Activated CD8-positive, alpha-beta memory T cell treated with anti-CD3 and anti-CD28 coated beads, Interleukin-2, amount 50 U/mL, for 24 hours (primary cell): Measurements from ENCODE around the gene MTREX.

Experiments
- DNase-seq: peaks from one replicate; pipeline ENCODE4 v3.0.0-alpha.2; 2020; ENCODE audit errors: extremely low read depth

The MTREX gene

GRCh38 chr5:55429221-55429612, 121.4 kb downstream of the MTREX start:
- DNase-seq: no peak

DNA sequence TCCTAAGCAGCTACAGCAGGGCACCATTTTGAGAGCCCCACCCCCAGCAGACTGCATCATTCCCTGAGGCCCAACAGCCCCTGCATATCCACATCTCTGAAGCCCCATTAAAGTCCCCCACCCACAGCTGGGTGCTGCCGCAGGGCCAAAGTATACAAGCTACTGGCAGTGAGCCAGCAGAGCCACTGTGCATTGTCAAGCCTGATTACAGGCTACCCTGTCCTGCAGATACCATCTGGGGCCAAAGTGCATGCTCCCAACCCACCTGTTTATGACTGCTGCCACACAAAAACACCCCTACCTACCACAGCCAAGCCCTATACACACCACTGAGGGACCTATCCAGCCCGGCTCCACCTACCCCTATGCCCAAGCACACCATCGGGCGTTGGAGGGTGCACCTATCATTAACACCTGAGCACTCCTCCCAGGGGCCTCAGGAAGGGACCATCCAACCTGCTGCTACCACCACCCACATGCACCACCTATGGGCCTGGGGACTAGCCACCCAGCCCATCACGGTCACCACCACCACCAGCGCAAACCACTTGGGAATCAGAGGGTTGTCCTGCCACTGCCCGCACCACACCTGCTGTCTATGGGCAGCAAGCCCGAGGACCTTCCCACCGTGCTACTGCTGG, 121.9 kb downstream of the MTREX start:
- DNase-seq: no peak

DNA sequence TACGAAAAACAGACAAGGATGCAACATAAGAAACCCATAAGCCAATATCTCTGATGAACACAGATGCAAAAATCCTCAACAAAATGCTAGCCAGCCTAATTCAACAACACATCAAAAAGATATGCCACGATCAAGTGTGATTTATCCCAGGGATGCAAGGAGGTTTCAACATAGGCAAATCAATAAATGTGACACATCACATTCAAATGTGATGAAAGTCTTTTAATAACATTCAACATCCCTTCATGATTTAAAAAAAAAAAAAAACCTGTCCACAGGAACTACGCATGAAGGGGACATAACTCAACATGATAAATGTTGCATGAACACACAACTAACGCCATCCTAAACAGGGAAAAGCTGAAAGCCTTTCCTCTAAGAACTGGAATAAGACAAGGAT, 124.8 kb downstream of the MTREX start:
- no peak for DNase-seq

DNA sequence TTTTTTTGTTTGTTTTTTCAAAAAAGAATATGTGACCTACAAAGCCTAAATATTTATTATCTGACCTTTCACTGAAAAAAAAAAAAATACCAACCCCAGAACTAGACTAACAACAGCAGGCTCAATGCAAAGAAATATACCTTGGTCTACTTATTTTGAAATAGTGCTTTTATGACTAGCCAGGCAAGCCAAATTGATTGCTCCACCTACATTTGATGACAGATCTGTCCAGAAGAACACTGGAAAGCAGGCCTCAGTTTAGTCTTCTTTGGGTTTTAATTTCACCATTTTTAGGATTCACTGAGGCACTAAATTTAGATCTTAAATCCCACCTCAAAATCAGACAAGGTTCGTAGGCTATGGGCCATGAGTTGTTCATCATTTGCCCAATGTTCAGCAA, 129.7 kb downstream of the MTREX start:
- no peak for DNase-seq

- DNase-seq: no peak
Observed at GRCh38 chr5:55437859-55438206, 130.0 kb downstream of the MTREX start.

DNA sequence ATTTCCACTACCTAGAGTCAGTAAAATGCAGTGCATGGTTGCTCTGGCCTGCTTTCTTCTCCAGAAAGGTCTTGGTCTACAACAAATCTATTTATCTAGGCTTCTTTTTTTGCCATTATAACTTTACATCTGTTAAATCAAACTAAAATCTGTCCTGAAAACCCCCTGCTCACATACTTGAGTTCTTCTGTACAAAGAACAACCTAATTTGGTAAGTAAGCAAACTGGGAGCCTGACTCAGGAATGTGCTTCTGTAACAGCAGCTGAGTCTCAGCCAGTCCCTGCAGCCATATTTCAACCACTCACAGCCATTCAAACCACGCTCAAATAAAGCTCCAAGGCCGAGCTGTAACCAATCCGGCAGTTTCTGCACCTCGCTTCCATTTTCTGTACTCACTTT, 131.2 kb downstream of the MTREX start:
- DNase-seq: no peak

DNA sequence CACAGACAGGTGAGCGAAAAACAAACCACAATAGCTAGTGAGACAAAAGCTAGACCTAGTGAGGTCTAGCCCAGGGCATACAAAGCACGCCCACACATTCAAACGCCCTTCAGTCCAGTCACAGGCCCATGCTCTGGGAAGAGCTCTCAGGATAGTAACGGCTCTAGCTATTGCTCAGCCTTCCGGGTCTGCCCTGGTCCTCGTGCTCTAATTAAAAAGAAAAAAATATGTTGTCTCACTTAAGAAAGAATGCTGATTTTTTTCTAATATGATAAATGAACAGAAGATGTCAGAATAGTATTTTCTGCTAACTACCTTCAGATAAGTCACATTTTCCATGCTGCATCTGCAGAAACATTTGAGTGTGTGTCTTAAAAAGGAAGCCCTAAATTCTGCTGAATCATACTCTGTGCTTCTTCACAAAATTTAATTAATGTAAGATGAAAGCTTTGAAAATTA, 132.4 kb downstream of the MTREX start:
- no peak for DNase-seq

- no peak for DNase-seq
Observed at GRCh38 chr5:55441107-55441771, 133.4 kb downstream of the MTREX start.

- no peak for DNase-seq
Observed at GRCh38 chr5:55441954-55442353, 134.2 kb downstream of the MTREX start.

DNA sequence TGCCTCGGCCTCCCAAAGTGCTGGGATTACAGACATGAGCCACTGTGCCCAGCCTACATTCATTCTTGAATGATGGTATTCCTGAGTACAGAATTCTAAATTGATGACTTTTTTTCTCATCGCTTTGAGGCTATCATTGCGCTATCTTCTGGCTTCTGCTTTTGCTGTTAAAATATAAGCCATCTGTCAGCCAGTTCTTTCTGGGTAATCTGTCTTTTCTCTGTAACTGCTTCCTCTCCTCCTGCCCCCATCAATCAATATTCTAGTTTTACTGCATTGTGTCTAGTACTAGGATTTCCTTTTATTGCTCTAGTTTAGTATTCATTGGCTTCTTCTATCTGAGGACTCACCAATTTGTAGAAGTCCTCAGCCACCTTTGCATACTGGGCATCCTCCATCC, 138.0 kb downstream of the MTREX start:
- no peak for DNase-seq

DNA sequence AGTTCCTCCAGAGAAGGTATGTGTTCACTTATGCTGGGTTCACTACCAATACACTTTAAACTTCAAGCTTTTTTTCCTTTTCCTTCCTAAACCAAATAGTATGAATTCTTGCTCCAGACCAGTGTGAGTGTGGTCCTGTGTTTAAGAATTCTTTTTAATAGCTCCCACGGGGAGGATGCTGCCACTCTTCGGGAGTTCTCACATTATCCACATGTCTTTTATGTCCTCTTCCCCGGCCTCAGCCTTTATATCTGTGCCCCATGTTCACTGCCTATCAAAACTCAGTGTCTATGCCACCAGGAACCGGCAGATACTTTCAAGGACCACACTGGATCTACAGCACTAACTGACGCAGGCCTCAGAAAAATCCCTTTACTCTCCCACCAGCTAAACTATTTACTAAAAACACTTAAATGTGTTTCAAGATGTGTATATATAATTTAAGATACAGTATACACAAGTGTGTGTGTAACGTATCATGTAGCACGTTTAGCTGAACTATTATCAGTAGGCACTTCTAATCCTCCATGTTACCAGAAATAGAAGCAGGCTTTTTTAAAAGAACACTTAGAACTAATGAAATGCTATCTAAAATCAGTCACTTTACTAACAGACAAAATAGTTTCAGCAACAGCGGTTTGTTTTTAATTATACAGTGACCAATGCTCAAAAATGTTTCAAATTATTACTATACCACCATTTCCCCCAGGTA, 139.0 kb downstream of the MTREX start:
- no peak for DNase-seq

DNA sequence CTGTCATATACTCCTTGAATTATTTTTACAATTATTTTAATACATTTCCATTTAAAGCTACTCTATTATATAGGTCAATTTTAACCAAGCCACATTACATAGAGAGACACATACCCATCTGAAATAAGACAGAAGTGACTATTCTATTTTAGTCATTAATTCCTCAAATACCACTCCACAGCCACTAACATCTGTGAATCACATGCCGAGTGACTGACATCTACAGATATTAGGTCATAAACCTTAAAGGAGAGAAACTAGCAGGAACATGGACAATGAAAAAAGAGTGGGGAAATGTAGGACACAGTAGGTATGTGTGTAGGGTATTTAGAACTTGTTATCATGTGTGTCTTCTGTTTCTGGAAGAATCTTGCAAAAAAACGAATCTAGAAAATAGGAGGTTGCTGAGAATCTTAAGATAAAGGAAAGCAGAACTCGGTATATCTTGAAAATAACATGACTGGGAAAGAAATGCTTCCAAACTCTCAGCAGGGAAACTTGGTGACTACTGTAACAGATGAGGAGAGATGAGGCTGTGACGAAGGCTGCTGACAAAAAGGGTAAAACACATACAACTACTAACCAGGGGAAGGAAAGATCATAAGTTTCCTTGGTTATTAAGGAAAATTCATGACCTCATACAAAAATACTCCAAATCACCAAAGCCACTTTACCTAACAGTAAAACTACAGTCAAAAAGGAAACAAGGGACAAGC, 142.4 kb downstream of the MTREX start:
- DNase-seq: no peak

- DNase-seq: no peak
Observed at GRCh38 chr5:55451976-55452375, 144.2 kb downstream of the MTREX start.

DNA sequence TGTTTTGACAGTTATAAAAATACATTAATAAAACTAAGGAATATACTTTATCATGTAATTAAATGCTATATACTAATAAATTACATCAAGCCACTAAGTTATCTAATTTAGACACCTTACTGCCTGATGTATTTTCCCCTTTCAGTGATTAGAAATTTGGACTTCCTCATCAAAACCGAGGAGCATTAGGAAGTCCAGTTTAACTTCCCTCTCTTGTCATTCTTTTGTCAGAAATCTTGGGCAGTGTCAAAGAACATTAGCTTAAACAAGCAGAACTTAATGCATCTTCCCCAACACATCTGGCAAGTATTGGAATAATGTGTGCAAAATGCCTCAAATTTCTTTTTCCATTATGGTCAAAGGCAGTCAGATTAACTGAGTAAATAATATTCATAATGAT, 145.4 kb downstream of the MTREX start:
- no peak for DNase-seq

DNA sequence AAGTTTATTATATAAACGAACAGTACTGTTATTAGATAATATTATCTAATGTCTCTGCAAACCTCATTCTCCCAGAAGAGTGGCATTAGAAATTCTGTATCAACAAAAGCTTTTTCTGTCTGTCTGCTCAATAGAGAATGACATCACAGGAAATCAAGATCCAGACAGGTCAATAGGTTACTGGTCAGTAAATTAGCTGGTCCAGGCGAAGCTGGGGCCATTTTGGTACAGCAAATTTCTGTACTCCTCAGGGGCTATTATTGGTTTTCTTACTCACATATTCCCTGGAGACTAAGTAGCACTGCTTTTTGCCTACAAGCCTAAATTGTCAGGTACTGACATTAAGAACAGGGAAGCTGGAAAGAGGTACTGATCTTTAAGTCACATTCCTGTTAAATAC, 146.5 kb downstream of the MTREX start:
- no peak for DNase-seq

DNA sequence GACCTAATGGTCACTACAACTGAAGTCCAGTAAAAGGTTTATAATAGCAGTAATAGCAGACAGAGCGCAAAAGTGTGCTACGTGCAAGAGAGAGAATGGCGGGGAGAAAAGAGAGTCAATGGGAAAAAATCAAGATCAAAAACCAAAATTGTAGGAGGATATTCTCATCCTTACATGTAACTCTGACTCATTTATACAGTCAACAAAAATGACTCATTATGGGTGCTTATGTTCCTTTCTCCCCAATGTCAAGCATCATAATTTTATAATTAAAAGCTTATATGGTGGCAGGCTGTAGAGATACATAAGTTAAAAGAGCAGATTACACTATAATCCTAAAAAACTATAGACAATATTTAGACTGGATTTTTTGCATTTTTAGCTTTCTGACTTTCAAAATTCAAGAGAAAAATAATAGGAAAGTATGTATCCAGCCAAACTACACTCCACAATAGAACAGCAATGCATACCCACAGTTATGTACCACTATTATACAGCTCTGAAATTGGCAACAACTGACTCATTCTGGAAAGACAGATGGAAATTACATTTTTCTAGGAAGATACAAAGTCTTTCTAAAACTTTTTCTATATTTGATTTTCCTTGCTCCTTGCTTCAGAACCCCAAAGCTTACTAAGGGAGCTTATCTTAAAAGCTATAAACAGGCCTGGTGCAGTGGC, 148.6 kb downstream of the MTREX start:
- no peak for DNase-seq

DNA sequence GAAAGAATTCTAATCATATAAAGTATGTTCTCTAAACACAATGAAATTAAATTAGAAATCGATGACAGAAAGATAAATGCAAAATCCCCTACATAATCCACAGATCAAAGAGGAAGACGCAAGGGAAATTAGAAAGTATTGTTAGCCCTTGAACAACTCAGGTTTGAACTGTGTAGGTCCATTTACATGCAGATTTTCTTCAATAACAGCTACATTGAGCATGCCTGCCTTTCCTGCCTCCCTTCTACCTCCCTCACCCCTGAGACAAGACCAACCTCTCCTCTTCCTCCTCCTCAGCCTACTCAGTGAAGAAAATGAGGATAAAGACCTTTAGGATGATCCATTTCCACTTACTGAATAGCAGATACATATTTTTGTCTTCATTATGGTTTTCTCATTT, 151.8 kb downstream of the MTREX start:
- DNase-seq: no peak

DNA sequence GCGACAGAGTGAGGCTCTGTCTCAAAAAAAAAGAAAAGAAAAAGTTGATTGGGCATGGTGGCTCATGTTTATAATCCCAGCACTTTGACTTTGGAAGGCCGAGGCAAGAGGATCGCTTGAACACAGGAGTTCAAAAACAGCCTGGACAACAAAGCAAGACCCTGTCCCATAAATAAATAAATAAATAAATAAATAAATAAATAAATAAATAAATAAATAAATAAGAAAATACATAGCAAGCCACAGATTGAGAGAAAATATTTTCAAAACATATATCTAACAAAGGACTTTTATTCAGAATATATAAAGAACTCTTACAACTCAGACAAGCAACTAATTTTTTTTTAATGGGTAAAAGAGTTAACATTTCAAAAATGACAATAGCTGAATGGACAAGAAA, 155.8 kb downstream of the MTREX start:
- DNase-seq: no peak

DNA sequence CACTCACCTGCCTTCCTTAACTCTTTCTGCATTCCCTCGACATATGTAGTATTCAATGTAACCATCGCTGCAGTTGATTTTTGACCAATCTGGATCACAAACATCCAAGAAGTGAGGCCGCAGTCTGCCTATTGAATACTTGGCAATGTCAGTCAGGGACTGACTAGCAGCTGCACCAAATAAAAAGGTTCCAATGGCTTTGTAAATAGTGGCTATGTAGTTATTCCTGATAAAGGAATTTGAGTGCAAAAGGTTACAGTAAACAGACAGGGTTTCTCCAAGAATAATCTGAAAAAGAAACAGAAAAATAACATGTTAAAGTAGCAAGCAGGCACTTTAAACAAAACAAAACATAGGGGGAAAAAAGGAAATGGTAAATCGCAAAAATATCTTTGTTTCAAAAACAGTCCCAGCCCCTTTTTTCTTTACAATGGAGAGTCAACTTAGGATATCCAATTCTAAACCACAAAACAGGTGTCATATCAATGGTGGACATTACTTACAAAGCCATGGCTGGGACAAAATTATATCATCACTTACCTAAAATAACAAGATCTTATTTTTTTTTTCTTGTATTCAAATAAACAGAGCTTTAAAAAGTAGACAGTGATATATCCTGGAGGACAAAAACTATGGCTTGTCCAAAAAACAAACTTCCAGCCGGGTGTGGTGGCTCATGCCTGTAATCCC, 160.2 kb downstream of the MTREX start:
- no peak for DNase-seq

DNA sequence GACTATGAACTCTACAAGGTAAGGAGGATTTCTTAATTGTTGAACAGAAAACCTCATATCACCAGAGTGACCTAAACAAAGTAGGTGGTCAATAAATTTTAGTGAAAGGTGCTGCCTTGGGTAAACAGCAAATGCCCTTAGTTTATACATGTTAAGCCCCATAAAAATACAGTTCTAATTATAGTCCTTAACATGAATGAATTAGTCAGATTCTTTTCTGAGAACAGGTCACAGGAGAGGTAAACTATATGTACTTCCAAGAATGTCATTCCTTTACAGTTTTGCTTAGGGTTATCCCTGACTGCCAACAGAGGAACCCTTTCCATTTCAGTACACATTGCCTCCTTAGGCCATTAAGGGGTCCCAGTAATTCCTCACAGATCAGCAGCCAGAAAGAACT, 162.1 kb downstream of the MTREX start:
- no peak for DNase-seq

GRCh38 chr5:55470282-55470681, 162.5 kb downstream of the MTREX start:
- DNase-seq: no peak
